ENCODE measurements around the gene IQGAP1. TPM values are rescaled to one million over a fixed set of nuclear protein-coding genes. Genes with fewer than 3 reads are reported as not detected.

The IQGAP1 gene, protein sequence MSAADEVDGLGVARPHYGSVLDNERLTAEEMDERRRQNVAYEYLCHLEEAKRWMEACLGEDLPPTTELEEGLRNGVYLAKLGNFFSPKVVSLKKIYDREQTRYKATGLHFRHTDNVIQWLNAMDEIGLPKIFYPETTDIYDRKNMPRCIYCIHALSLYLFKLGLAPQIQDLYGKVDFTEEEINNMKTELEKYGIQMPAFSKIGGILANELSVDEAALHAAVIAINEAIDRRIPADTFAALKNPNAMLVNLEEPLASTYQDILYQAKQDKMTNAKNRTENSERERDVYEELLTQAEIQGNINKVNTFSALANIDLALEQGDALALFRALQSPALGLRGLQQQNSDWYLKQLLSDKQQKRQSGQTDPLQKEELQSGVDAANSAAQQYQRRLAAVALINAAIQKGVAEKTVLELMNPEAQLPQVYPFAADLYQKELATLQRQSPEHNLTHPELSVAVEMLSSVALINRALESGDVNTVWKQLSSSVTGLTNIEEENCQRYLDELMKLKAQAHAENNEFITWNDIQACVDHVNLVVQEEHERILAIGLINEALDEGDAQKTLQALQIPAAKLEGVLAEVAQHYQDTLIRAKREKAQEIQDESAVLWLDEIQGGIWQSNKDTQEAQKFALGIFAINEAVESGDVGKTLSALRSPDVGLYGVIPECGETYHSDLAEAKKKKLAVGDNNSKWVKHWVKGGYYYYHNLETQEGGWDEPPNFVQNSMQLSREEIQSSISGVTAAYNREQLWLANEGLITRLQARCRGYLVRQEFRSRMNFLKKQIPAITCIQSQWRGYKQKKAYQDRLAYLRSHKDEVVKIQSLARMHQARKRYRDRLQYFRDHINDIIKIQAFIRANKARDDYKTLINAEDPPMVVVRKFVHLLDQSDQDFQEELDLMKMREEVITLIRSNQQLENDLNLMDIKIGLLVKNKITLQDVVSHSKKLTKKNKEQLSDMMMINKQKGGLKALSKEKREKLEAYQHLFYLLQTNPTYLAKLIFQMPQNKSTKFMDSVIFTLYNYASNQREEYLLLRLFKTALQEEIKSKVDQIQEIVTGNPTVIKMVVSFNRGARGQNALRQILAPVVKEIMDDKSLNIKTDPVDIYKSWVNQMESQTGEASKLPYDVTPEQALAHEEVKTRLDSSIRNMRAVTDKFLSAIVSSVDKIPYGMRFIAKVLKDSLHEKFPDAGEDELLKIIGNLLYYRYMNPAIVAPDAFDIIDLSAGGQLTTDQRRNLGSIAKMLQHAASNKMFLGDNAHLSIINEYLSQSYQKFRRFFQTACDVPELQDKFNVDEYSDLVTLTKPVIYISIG (N-terminal part only)
- total RNA-seq: 230 and 336 TPM in 2 replicates

DNA sequence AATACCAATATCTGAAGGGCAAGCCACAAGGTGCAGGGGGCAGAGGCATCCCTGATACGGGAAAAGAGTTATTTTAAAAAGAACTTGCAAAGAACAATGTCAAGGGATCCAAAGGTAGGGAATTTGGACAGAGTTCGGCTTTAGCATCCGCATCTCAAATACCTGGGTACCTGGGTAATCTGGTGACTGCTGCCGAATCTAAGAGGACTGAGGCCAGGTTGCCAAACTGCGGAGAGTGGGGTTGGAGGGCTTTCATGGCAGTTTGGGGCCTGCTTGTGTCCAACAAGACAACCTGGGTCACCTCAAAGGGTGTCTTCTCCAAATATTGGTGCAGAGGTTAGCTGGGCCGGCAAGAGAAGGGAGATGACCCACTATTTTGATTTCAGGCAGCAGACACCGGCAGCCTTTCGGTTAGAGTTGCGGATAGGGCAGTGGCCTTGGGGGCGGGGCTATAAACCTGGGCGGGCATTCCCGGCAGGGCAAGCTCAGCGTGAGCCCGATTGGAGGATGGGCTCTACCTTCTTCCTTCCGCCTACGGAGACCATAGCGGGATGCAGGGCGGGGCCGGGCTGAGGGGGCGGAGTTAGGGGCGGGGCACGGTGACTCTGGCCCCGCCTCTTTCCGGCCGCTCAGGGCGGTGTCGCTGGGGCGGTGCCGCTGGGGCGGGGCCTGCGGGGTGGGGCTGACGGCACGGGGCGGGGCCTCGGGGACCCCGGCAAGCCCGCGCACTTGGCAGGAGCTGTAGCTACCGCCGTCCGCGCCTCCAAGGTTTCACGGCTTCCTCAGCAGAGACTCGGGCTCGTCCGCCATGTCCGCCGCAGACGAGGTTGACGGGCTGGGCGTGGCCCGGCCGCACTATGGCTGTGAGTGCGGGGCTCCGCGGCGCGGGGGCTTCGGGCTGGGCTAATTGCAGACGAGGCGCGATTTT, at the start of gene IQGAP1:
Gene IQGAP1 (plus strand): TSS at position 709 of the 928 bp plus-strand sequence. CDS start 100 bp downstream, at position 809.

DNA sequence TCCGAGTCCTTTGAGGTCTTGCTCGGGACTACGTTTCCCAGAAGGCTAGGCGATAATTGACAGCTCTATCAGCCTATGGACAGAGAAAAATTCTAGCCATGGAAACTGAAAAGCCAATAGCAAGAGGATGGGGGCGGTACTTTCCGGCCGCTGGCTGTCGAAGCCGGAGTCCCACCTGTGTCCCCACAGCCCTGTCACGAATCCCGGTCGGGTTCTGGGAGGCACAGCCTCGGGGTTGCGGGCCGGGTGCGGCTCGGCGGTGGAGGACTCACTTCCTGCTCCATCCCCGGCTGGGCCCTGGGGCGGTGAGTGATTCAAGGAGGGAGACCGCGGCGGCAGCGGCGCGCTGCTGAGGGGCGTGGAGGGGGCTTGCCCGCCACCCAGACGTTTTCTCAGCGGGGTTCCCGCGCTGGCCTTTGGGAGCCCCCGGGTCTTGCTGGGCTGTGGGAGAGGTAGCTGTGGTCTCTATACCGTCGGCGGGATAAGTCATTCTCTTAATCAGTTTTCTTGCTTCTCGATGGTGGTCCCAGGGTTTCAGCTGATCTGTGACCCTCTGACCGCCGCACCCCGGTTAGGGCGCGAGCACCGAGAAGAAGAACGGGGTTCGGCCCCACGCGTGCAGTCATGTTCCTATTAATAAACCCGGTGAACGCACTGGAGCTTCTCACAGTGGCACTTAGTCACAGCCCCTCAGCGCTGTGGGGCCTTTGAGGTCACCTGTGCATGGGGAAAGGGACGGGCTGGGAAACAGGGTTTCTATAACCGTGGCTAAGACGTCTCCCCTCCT, 35.7 kb upstream of the IQGAP1 start, which contains the start of gene ZNF774:
Gene ZNF774 (plus strand): TSS at position 178 of the 787 bp plus-strand sequence. CDS start 2,377 bp downstream, outside the sequence.

DNA sequence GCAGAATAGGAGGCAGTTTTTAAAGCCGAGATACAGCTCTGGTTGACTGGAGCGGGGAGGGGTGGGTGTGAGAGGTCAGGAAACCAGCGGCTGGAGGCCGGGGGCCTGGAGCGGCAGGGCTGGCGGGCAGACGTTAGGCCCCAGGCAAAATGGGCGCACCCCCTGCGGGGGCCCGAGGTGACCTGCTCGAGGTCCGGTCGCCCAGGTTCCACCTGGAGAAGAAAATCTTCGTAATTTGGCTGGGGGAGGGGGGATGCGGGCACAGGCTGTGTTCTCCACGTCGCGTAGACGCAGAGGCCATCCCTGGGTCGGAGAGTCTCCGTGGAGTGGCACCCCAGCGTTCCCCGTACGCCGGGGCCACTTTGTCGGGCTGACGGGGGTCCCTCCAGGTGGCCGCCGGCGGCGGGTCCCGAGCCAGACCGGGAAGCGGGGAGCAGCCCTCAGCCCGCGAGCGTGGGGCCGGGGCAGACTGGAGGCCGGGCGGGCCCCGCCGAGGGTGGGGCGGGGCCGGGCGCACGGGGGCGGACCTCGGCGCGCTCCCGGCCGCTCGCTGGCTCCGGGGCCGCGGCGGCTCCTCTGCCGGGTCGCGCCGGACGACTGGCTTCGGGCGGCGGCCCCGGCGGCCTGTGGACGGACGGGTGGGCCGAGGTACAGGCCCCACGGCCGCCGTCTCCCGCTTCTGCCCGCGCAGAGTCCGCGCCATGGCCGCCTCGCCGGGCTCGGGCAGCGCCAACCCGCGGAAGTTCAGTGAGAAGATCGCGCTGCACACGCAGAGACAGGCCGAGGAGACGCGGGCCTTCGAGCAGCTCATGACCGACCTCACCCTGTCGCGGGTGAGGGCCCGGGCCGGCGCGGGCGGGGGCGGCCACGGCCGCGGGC, 141.6 kb downstream of the IQGAP1 start, which contains the start of gene CRTC3:
Gene CRTC3 (plus strand): TSS at position 553 of the 879 bp plus-strand sequence. CDS start 149 bp downstream, at position 702.

Small RNA genes within 50 kb of the gene (small RNA-seq; reads per million reads assigned to genes)
- not detected for gene NDUFA3P4

Other genes starting within 250 kb of the IQGAP1 start
- gene SEMA4B, start 186.9 kb upstream of the IQGAP1 start, total RNA-seq: 31.0 and 59.7 TPM in 2 replicates
- 16.8 and 17.3 TPM in 2 replicates for gene CIB1, start 154.3 kb upstream of the IQGAP1 start, total RNA-seq
- gene GDPGP1, start 154.0 kb upstream of the IQGAP1 start, total RNA-seq: 3.8 and 5.9 TPM in 2 replicates
- gene TTLL13, start 138.7 kb upstream of the IQGAP1 start, total RNA-seq: not detected in 2 replicates
- gene NGRN, start 122.6 kb upstream of the IQGAP1 start, total RNA-seq: 57.7 and 82.4 TPM in 2 replicates
- 1.6 and 1.7 TPM in 2 replicates for gene ZNF774, start 36.0 kb upstream of the IQGAP1 start, total RNA-seq
- 18.4 and 25.9 TPM in 2 replicates for gene CRTC3, start 141.7 kb downstream of the IQGAP1 start, total RNA-seq

Measured in placental epithelial cell (primary cell).